Muscle layer of duodenum (tissue), 2 donors: ENCODE measurements around the gene RC3H2.

Experiments used
- H3K27ac ChIP-seq: one replicate; pipeline ENCODE4 v1.7.0; 2013; ENCODE audit warnings: mild to moderate bottlenecking, low read length
- H3K27me3 ChIP-seq: one replicate; pipeline ENCODE4 v1.7.0; 2013; ENCODE audit warnings: low read depth, mild to moderate bottlenecking, control low read depth, low read length
- H3K36me3 ChIP-seq, 2 donors: one replicate each; pipeline ENCODE4 v1.7.0; 2013; ENCODE audit warnings: low read length in 2 of 2, control low read depth in 1 of 2, mild to moderate bottlenecking in 1 of 2; ENCODE audit not compliant: insufficient read depth in 2 of 2, control insufficient read depth in 1 of 2
- H3K4me1 ChIP-seq, 2 donors: one replicate each; pipeline ENCODE4 v1.7.0; 2013; ENCODE audit warnings: low read length in 2 of 2, mild to moderate bottlenecking in 2 of 2, control low read depth in 1 of 2, moderate library complexity in 1 of 2; ENCODE audit not compliant: insufficient read depth in 2 of 2, control insufficient read depth in 1 of 2
- H3K4me3 ChIP-seq, 2 donors: one replicate each; pipeline ENCODE4 v1.7.0; 2013; ENCODE audit warnings: low read length in 2 of 2, low read depth in 1 of 2, mild to moderate bottlenecking in 1 of 2
- H3K9me3 ChIP-seq, 2 donors: one replicate each; pipeline ENCODE4 v1.7.0; 2013; ENCODE audit warnings: low read length in 2 of 2, control low read depth in 1 of 2, mild to moderate bottlenecking in 1 of 2; ENCODE audit not compliant: control insufficient read depth in 1 of 2
- donor health status: healthy.

The RC3H2 gene

DNA sequence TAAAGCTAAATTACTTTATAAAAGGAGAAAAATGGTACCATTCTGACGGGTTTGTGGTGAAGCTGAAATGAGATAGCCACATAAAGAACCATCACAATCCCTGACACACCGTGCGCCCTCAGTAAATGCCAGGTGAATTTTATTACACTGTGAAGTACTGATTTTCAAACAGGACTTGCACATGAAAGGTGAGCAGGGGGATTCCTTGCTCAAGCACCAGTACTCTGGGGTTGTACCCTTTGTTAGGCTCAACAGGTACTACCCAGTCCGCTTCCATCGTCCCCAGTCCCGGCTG is 35.2 kb upstream of the RC3H2 start:
- H3K4me3 ChIP-seq = peak overlapping the region; percentile 32 to 44
- H3K4me1 ChIP-seq = peaks cover 4 to 18% of the 10 kb centered on the region in 2 donors
- H3K27me3 ChIP-seq = no peaks in the 10 kb centered on the region
- H3K36me3 ChIP-seq = peaks cover 4 to 12% of the 10 kb centered on the region in 2 donors
- peak overlapping the region; percentile 26 for H3K27ac ChIP-seq
- no peaks in the 10 kb centered on the region for H3K9me3 ChIP-seq

DNA sequence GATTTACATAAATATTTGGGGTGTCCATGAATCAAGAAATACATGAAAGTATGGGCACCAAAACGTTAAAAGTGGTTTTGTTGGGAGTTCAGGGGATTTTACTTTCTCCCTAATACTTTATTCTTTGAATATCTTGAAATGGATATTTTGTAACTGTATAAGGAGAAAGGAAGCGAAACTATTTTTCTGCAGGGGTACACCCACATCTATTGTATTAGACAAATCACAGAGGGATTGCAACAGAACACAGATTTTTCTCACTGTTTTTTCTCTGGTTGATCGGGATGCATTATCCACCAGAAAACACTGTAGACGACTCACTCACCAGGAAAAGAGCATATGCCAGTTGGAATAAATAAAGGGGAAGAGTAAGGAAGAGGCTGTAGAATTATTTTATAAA is 34.4 kb upstream of the RC3H2 start:
- H3K4me3 ChIP-seq = no peak overlapping the region
- no peaks in the 10 kb centered on the region for H3K9me3 ChIP-seq
- peaks cover 4 to 12% of the 10 kb centered on the region in 2 donors for H3K36me3 ChIP-seq
- no peaks in the 10 kb centered on the region for H3K27me3 ChIP-seq
- H3K27ac ChIP-seq = no peak overlapping the region
- peaks cover 4 to 15% of the 10 kb centered on the region in 2 donors for H3K4me1 ChIP-seq

DNA sequence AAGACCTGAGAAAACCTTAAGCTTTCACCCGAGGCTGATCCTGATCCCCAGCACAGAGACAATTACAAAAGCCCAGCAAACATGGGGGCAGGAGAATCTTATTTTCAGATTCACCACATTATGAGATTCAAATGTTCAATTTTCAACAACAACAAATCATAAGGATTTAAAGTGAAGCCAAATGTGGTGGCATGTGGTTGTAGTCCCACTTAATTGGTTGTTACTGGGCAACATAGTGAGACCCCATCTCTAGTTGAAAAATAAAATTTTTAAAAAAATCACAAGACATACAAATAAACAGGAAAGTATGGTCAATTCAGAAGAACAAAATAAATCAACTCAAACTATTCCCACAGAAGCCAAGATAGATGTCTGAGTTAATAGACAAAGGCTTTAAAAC is 31.7 kb upstream of the RC3H2 start:
- H3K27ac ChIP-seq = no peak overlapping the region
- no peak overlapping the region for H3K4me3 ChIP-seq

DNA sequence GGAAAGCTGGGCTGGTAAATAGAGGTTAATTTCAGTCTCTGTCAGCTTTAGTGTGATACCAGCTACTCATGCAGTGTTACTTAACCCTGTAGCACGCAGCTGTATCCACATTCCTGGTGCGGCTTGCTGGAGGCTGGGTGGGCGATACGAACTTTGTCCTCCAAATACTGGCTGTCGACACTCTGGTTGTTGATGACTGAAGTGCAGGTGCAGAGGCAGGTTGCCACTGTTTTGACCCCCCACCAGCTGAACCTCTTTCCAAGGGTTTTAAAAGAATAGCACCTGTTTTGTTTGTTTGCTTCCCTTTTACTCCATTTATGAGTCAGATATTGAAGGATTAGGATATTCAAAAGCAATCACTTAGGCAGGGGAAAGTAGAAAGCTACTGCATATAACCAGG is 31.3 kb upstream of the RC3H2 start:
- Histone ChIP-seq H3K27me3 (no peaks in the 10 kb centered on the region), H3K4me3 (no peak overlapping the region), H3K36me3 (peaks cover 4 to 12% of the 10 kb centered on the region in 2 donors), H3K4me1 (peaks cover 4 to 14% of the 10 kb centered on the region in 2 donors), H3K27ac (no peak overlapping the region), H3K9me3 (no peaks in the 10 kb centered on the region)

More for the DNA sequence above, 31.7 kb upstream of the RC3H2 start:
- Histone ChIP-seq H3K4me1 (peaks cover 4 to 18% of the 10 kb centered on the region in 2 donors), H3K27me3 (no peaks in the 10 kb centered on the region), H3K36me3 (peaks cover 4 to 12% of the 10 kb centered on the region in 2 donors), H3K9me3 (no peaks in the 10 kb centered on the region)

DNA sequence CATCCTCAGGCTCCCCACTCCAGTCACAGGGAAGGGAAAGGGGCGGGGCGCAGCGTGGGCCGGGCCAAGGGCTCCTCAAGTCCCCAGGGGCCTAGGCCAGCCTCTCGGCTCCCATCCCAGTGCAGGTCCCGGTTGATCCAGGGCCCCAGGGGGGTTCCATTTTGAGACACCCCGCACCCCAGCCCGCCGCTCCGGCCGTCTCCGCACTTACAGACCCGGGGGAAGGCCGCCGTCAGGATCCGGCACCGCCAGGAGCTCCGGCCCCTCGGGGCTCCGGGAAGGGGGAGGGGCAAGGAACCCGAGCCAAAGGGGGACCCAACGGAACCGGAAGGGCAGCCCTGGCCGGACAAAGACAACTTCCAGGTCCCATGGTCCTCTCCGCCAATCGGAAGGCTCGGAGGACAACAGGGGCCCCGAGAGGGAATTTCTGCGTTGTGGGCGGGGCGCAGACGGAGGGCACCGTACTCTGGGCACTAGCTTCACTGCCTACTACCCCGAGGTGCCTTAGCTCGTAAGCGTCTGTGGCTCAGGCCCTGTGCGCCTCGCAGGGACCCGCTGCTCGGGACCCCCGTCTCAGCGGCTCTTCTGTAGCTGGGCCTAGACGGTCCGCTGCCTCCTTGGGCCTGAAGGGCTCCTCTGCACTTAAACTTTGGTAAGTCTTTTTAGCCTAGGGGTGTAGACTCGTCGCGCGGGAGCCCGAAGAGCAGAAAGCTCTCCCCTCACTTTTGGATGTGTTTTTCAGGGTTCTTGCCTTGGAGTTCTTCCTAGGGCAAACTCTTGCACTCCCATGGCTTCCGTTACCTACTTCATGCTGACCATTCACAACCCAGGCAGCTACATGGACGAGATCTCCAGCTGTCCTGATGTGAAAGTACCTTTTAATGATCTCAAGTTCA is 26.3 kb upstream of the RC3H2 start, which contains the start of gene ZBTB26:
TSS of gene ZBTB26 (minus strand) at position 287 of the 896 bp plus-strand sequence. CDS start 11,578 bp downstream, outside the sequence.
- Histone ChIP-seq H3K9me3 (no peaks in the 10 kb centered on the region), H3K4me1 (peaks cover 12 to 35% of the 10 kb centered on the region in 2 donors), H3K27me3 (no peaks in the 10 kb centered on the region)

DNA sequence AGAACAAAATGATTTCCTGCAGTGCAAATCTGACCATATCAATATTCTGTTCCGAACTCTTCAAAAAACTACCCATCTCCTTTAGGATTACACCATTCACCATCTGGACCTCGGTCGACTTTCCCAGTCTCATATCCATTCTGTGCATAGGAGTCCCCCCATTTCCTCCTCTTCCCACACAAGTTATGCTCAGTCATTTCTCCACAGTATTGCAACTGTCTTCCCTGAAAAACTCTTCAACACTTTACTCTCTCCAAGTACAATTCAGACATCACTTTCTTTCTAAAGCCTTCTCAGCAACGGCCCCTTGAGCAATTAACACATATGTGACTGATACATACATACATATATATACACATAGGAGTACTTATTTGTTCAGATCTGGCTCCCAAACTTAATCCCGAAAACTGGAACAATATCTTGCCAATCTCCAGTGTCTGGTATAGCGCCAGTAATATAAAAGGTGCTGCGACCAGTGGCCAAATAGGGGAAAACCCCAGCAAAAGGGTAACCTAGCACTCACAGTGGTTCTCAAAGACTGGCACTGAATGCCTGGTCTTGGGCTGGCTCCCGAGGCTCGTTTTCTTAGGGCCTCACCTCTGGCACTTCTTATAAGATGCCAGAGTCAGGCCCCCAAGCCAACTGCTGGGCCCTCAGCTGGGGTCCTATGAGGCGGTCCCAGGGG is 25.5 kb upstream of the RC3H2 start:
- Histone ChIP-seq H3K9me3 (no peaks in the 10 kb centered on the region), H3K27me3 (no peaks in the 10 kb centered on the region), H3K4me1 (peaks cover 12 to 35% of the 10 kb centered on the region in 2 donors), H3K27ac (peak overlapping the region; percentile 91), H3K4me3 (peak overlapping the region; percentile 77 to 96), H3K36me3 (peaks cover 0 to 6% of the 10 kb centered on the region in 2 donors)

More for the DNA sequence above, 26.3 kb upstream of the RC3H2 start, which contains the start of gene ZBTB26:
- H3K4me3 ChIP-seq = peak within 1 kb of the TSS; percentile 77 to 96
- peaks cover 5 to 9% of the 10 kb centered on the region in 2 donors for H3K36me3 ChIP-seq
- peak within 1 kb of the TSS; percentile 91 for H3K27ac ChIP-seq

DNA sequence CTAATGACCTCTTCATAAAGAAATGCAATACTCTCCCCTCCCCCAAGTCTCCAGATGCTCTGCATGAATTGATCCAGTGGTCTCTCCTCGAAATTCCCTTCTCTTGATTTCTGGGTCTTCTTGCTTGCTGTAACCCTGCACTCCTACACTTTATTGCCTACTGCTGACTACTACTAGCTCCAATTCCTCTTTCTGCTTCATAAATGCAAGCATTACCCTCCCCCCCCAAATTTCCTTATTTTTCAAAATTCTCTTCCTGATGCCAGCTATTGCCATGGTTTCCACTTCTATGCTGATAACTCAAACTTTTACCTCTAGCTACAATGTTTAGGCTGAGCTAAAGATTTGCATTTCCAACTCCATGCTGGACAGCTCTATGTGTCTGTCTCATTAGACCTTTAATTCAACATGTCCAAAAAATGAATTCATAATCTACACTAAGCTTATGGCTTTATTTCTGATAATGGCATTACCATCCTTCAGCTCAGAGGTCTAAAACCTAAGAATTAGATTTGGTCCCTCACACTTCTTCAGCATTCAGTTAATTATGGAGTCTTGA is 24.7 kb upstream of the RC3H2 start:
- H3K27me3 ChIP-seq = no peaks in the 10 kb centered on the region
- peaks cover 0 to 6% of the 10 kb centered on the region in 2 donors for H3K36me3 ChIP-seq

DNA sequence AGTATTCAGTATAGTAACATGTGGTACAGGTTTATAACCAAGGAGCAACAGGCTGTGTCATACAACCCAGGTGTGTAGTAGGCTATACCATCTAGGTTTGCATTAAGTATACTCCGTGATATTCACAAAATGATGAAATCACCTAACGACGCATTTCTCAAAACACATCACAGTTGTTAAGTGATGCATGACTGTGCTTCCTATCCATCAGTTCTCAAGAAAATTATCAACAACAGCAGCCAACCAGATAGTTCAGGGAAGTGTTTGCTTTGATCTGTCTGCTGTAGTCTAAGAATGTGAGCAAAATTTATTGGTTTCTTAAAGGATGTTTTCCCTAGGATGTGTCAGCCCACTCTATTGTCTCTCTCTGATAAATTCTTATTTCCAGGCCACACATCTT is 18.8 kb upstream of the RC3H2 start:
- Histone ChIP-seq H3K4me1 (peaks cover 0 to 5% of the 10 kb centered on the region in 2 donors), H3K4me3 (no peak overlapping the region), H3K27ac (no peak overlapping the region), H3K36me3 (peaks cover 1 to 12% of the 10 kb centered on the region in 2 donors), H3K27me3 (no peaks in the 10 kb centered on the region), H3K9me3 (no peaks in the 10 kb centered on the region)

More for the DNA sequence above, 24.7 kb upstream of the RC3H2 start:
- H3K27ac ChIP-seq = no peak overlapping the region
- peak overlapping the region in 1 of 2 donors; percentile 96 for H3K4me3 ChIP-seq
- H3K9me3 ChIP-seq = no peaks in the 10 kb centered on the region
- peaks cover 12 to 35% of the 10 kb centered on the region in 2 donors for H3K4me1 ChIP-seq

DNA sequence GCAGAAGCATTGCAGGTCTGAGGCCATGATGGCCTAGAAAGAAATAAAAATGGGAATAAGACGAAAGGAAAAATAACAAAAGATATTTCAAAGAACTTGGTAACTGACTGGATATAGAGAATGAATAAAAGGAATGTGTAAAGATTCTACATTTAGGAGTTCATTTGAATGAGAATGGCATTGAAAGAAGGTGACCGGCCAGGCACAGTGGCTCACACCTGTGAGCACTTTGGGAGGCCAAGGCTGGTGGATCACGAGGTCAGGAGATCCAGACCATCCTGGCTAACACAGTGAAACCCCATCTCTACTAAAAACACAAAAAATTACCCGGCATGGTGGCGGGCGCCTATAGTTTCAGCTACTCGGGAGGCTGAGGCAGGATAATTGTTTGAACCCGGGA is 17.6 kb upstream of the RC3H2 start:
- Histone ChIP-seq H3K4me3 (no peak overlapping the region), H3K27ac (no peak overlapping the region), H3K9me3 (no peaks in the 10 kb centered on the region), H3K36me3 (peaks cover 8 to 10% of the 10 kb centered on the region in 2 donors), H3K4me1 (no peaks in the 10 kb centered on the region), H3K27me3 (no peaks in the 10 kb centered on the region)

DNA sequence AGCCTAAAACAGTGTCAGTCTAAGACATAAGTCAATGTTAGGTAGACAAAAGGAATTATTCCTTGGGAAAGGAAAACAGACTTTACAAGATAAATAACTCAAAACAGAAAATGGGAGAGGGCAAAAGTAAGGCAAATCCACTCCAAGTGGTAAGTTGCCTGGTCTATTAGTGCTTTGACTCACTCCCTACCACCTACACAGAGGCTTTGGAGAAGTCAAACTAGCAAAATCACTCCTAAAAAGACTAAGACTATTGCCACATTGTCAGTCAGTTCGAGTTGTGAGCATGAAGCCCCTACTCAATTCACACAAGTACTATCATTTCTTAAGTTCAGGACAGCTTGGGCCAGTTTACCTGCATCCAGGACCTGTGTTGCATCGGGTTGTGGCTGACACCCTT is 13.2 kb upstream of the RC3H2 start:
- Histone ChIP-seq H3K4me3 (no peak overlapping the region), H3K36me3 (peaks cover 8 to 10% of the 10 kb centered on the region in 2 donors), H3K27me3 (no peaks in the 10 kb centered on the region)

More for the DNA sequence above, 13.2 kb upstream of the RC3H2 start:
- H3K27ac ChIP-seq = no peak overlapping the region
- H3K4me1 ChIP-seq = no peaks in the 10 kb centered on the region
- no peaks in the 10 kb centered on the region for H3K9me3 ChIP-seq
